Measurements from ENCODE around the gene TUBB3.
"Not testable (repeated sequence)": the region's sequence is repeated elsewhere in the genome, so short reads cannot be mapped to it uniquely, and the experiment has no call there.

The TUBB3 gene

GRCh38 chr16:89949121-89949742 is 26.1 kb downstream of the TUBB3 start:
- DNase-seq = no peak

- no peak for DNase-seq
These were observed 26.6 kb downstream of the TUBB3 start for GRCh38 chr16:89949756-89950155.

DNA sequence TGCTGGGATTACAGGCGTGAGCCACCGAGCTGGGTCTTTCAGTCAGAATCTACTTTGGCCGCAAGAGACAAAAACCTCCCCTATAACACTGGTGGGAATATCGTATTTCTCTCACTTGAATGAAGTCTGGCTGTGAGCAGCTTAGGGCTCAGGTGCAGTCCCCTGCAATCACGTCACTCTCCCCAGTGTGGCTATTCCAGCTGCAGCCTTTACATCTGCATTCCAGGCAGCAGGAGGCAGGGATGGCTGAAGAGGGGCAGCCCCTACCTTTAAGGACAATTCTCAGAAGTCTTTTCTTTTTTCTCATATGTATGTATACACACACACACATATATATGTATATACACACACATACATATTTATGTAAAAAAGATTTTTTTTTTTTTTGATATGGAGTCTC is 28.4 kb downstream of the TUBB3 start:
- no peak for DNase-seq

- DNase-seq = no peak
These were observed 28.9 kb downstream of the TUBB3 start for GRCh38 chr16:89952049-89952448.

- no peak for DNase-seq
These were observed 29.4 kb downstream of the TUBB3 start for GRCh38 chr16:89952551-89952950.

GRCh38 chr16:89953671-89954406 is 30.7 kb downstream of the TUBB3 start:
- DNase-seq = peak in 1 of 2 donors; percentile 38

DNA sequence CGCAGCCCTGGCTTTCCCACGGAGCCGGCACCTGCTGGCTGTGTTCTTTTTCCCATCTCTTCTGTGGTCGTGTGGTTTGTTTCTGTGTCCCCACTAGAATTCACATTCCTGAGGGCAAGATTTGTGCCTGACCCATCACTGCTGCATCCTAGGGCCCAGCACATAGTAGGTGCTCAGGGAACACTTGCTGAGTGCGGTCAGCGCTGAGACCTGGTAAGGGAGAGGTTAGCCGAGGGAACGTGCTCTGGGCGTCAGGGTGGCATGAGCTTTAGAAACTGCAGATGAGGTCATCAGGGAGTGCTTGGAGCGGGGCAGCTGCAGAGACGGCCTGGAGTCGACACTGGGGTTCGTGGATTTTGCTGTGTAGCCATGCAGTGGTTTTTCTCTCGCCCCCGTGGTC is 31.3 kb downstream of the TUBB3 start:
- DNase-seq = no peak

DNA sequence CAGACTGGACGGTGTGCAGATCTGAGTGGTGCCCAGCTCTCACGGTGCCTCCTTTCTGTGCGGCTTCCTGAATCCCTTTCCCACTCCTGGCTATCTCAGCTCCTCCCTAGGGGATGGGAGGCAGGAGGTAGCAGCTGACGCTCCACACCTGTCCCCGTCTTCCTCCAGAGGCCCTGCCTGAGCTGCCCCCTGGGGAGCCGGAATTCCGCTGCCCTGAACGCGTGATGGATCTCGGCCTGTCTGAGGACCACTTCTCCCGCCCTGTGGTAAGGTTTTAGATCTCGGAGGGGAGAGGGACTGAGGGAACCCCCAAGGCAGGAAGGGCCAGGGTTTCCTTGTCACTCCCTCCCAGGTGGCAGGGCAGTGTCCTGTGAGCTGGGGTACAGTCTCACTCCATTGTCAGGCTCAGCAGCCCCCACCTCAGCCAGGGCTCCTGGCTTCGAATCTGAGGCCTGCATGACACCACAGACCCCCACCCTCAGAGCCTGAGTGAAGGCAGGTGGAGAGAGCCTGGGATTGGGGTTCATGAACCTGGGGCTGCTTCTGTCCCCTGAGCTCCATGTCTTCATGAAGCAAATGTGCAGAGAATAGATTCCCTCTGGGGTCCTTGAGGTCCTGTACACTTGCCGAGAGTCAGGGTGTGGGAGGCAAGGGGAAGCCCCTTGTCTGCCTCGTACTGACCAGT is 32.0 kb downstream of the TUBB3 start:
- no peak for DNase-seq

DNA sequence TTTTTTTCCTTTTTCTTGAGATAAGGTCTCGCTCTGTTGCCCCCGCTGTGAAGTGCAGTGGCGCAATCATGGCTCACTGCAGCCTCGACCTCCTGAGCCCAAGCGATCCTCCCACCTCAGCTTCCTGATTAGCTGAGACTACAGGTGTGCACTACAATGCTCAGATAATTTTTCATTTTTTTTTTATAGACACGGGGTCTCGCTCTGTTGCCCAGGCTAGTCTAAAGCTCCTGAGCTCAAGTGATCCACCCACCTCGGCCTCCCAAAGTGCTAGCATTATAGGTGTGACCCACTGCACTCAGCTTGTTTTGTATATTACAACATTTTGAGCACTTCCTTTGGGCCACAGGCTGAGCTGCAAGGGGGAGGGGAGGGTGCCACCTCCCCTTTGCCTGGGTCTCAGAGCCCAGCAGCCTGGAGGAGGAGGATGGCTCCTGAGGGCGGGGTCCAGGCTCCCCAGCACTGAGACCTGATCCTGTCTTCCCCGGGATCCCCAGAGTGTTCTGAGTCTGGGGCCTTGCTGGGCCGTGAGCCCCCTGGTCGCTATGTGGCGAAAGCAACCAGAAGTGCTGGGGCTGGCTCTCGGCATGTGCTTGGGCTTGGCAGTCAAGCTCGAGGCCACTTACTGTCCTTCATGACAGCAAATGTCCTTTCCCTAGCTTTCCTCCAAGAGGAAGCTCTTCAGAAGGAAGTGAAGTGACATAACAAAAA is 33.5 kb downstream of the TUBB3 start:
- no peak for DNase-seq

GRCh38 chr16:89957216-89957785 is 34.2 kb downstream of the TUBB3 start:
- no peak for DNase-seq

GRCh38 chr16:89958068-89958467 is 34.9 kb downstream of the TUBB3 start:
- peak; percentile 8 to 56 for DNase-seq

DNA sequence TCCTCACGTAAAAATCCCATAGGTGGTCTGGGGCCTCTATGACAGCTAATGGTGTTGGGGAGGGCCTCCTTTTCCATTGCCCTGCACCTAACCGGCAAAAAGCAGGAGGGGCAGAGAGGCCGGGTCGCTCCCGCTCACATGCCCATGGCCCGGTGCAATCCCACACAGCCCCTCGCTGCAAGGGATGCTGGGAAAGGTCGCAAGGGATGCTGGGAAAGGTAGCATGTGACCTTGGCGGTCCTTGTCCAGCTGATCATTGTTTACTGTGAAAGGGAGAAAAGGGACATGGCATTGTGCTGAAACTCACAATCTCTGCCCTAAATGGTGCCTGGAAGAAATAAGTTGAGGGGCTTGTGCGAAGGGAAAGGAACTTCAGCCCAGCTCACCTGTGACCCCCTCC is 35.5 kb downstream of the TUBB3 start:
- no peak for DNase-seq

DNA sequence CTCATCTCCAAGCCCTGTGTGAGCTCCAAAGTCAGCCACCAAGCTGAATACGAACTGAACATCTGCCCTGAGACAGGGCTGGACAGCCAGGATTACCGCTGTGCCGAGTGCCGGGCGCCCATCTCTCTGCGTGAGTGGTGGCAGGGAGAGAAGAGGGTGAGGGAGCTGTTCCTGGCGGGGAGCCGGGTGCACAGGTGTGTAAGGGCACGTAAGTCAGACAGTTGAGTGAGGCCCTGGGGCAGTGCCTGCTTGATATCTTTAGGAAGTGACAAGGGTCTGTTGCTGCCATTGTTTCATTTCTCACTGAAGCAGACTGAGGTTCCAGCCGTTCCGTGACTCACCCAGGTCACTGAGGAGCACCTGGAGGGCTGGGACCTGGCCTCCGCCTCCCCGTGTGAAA is 37.8 kb downstream of the TUBB3 start:
- DNase-seq = no peak

GRCh38 chr16:89961920-89962319 is 38.8 kb downstream of the TUBB3 start:
- no peak for DNase-seq

- DNase-seq = no peak
These were observed 39.8 kb downstream of the TUBB3 start for GRCh38 chr16:89962754-89963498.

- DNase-seq = no peak
These were observed 41.1 kb downstream of the TUBB3 start for GRCh38 chr16:89964201-89964600.

GRCh38 chr16:89965447-89966225 is 42.5 kb downstream of the TUBB3 start:
- DNase-seq = no peak

GRCh38 chr16:89966756-89967155 is 43.6 kb downstream of the TUBB3 start:
- DNase-seq = no peak

DNA sequence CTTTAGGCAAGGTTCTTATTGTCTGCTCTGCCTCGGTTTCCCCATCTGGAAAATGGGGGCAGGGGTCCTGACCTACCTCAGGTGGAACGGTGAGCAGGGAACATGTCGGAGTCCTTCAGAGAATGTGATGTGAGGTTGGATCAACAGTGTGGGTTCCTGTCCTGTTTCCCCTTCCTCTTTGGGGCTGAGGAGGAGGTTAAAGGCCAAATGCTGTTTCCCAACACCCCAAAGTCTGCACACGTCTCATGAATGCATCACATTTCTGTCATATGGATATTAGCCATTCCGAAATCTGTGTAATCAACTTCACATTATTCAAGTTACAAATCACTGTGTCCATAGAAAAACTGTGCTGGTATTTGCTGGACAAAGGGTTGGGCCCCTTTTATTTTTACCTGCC is 44.3 kb downstream of the TUBB3 start:
- DNase-seq = peak in 1 of 2 donors; percentile 23

- not testable (repeated sequence) for DNase-seq
These were observed 44.9 kb downstream of the TUBB3 start for GRCh38 chr16:89968074-89968473.

GRCh38 chr16:89969741-89970410 is 46.7 kb downstream of the TUBB3 start:
- peak in 1 of 2 donors; percentile 30 for DNase-seq

Data from CD4-positive, alpha-beta T cell treated with Interleukin-4 for 1 hour (primary cell).